WTC11 (cell line): ENCODE data around the gene TEK. TPM values are rescaled to one million over a fixed set of nuclear protein-coding genes. Genes with fewer than 3 reads are reported as not detected.
A peak's percentile ranks its signal among the peaks of the same experiment; 100 is the strongest.

Experiments
- ATAC-seq: fragments of 200-7000 bp; cut with Tn5 transposase; 2 replicates; pipeline ENCODE4 v1.10.0; 2021; ENCODE audit warnings: mild to moderate bottlenecking, moderate library complexity
- CTCF ChIA-PET: fragments of 300-600 bp; sonication (Branson Sonifier 250); formaldehyde crosslinking; loops from one replicate; lab custom pipeline; 2021; ENCODE audit warnings: antibody characterized with exemption; lab: Charles Lee
- POLR2A ChIA-PET: fragments of 350-600 bp; sonication (Branson Sonifier 250); formaldehyde crosslinking; loops from one replicate; lab custom pipeline; 2021; ENCODE audit warnings: antibody characterized with exemption; lab: Charles Lee
- DNase-seq: peaks from one replicate; pipeline ENCODE4 v3.0.0; 2021; ENCODE audit warnings: low spot score
- H3K27ac Mint-ChIP-seq: 2 replicates; pipeline ENCODE4 v1.8.0; 2021; ENCODE audit warnings: mixed read lengths
- H3K27me3 Mint-ChIP-seq: 2 replicates; pipeline ENCODE4 v1.8.0; 2021; ENCODE audit warnings: low read depth, mild to moderate bottlenecking, moderate library complexity, mixed read lengths
- H3K36me3 Mint-ChIP-seq: 2 replicates; pipeline ENCODE4 v1.8.0; 2021; ENCODE audit warnings: mixed read lengths
- H3K4me1 Mint-ChIP-seq: 2 replicates; pipeline ENCODE4 v1.8.0; 2022; ENCODE audit warnings: mixed read lengths
- H3K4me3 Mint-ChIP-seq: 2 replicates; pipeline ENCODE4 v1.8.0; 2021; ENCODE audit warnings: mild to moderate bottlenecking, moderate library complexity, mixed read lengths
- H3K9me3 Mint-ChIP-seq: 2 replicates; pipeline ENCODE4 v1.8.0; 2021; ENCODE audit warnings: mixed read lengths
- ATF3 ChIP-seq: sonication (generic); formaldehyde crosslinking; conservative IDR thresholded peaks from 2 replicates; pipeline ENCODE4 v1.8.1; 2022; ENCODE audit warnings: mild to moderate bottlenecking, missing genetic modification reagents
- CREM ChIP-seq: sonication (generic); formaldehyde crosslinking; IDR thresholded peaks from 2 replicates; pipeline ENCODE4 v1.8.1; 2022; ENCODE audit warnings: mild to moderate bottlenecking, missing genetic modification reagents, moderate library complexity
- ESRRA ChIP-seq: sonication (generic); formaldehyde crosslinking; IDR thresholded peaks from 2 replicates; pipeline ENCODE4 v1.8.1; 2022; ENCODE audit warnings: mild to moderate bottlenecking, missing genetic modification reagents, borderline replicate concordance
- ETV6 ChIP-seq: sonication (generic); formaldehyde crosslinking; IDR thresholded peaks from 2 replicates; pipeline ENCODE4 v1.8.1; 2022; ENCODE audit warnings: mild to moderate bottlenecking, missing genetic modification reagents
- FOXK1 ChIP-seq: sonication (generic); formaldehyde crosslinking; IDR thresholded peaks from 2 replicates; pipeline ENCODE4 v1.8.0; 2022; ENCODE audit warnings: mild to moderate bottlenecking, moderate library complexity, missing genetic modification reagents
- FOXP4 ChIP-seq: sonication (generic); formaldehyde crosslinking; IDR thresholded peaks from 2 replicates; pipeline ENCODE4 v1.8.0; 2022; ENCODE audit warnings: mild to moderate bottlenecking, missing genetic modification reagents
- GABPB1 ChIP-seq: sonication (generic); formaldehyde crosslinking; IDR thresholded peaks from 2 replicates; pipeline ENCODE4 v1.8.1; 2023; ENCODE audit warnings: mild to moderate bottlenecking, missing genetic modification reagents
- GRHL2 ChIP-seq: fragments of 250-450 bp; sonication (Bioruptor Pico); IDR thresholded peaks from 2 replicates; pipeline ENCODE4 v1.8.0; 2022; ENCODE audit warnings: mild to moderate bottlenecking, moderate library complexity; ENCODE audit not compliant: insufficient replicate concordance, severe bottlenecking
- HMGA2 ChIP-seq: fragments of 250-450 bp; sonication (Bioruptor Pico); IDR thresholded peaks from 2 replicates; pipeline ENCODE4 v1.4.0; 2021; ENCODE audit warnings: mild to moderate bottlenecking, moderate library complexity
- IRF2 ChIP-seq: sonication (generic); formaldehyde crosslinking; IDR thresholded peaks from 2 replicates; pipeline ENCODE4 v1.8.0; 2022; ENCODE audit warnings: low read depth, missing genetic modification reagents, borderline replicate concordance
- JAZF1 ChIP-seq: fragments of 250-450 bp; sonication (Bioruptor Pico); IDR thresholded peaks from 2 replicates; pipeline ENCODE4 v1.9.0; 2021; ENCODE audit warnings: moderate library complexity, mild to moderate bottlenecking, inconsistent platforms
- MLX ChIP-seq: sonication (generic); formaldehyde crosslinking; IDR thresholded peaks from 2 replicates; pipeline ENCODE4 v1.8.1; 2023; ENCODE audit warnings: mild to moderate bottlenecking, missing genetic modification reagents, moderate library complexity
- MXD4 ChIP-seq: fragments of 250-450 bp; sonication (Bioruptor Pico); IDR thresholded peaks from 2 replicates; pipeline ENCODE4 v1.8.0; 2021; ENCODE audit warnings: mild to moderate bottlenecking, moderate library complexity, borderline replicate concordance
- NFE2L1 ChIP-seq: sonication (generic); formaldehyde crosslinking; IDR thresholded peaks from 2 replicates; pipeline ENCODE4 v1.8.1; 2023; ENCODE audit warnings: missing genetic modification reagents
- NFYB ChIP-seq: sonication (generic); formaldehyde crosslinking; conservative IDR thresholded peaks from 2 replicates; pipeline ENCODE4 v1.8.0; 2022; ENCODE audit warnings: low read depth, missing genetic modification reagents
- SP1 ChIP-seq: sonication (generic); formaldehyde crosslinking; conservative IDR thresholded peaks from 2 replicates; pipeline ENCODE4 v1.8.1; 2022; ENCODE audit warnings: missing genetic modification reagents
- TEAD1 ChIP-seq: sonication (generic); formaldehyde crosslinking; IDR thresholded peaks from 2 replicates; pipeline ENCODE4 v1.8.0; 2022; ENCODE audit warnings: mild to moderate bottlenecking, missing genetic modification reagents
- ZNF317 ChIP-seq: sonication (generic); formaldehyde crosslinking; IDR thresholded peaks from 2 replicates; pipeline ENCODE4 v1.8.1; 2023; ENCODE audit warnings: low read depth, mild to moderate bottlenecking, moderate library complexity, missing genetic modification reagents, borderline replicate concordance
- ZNF671 ChIP-seq: fragments of 250-450 bp; sonication (Bioruptor Pico); IDR thresholded peaks from 2 replicates; pipeline ENCODE4 v1.8.0; 2021; ENCODE audit warnings: mild to moderate bottlenecking
- total RNA-seq: library from RNA; stranded (reverse); gene quantifications from 3 replicates; pipeline ENCODE4 v1.2.3, GENCODE V29; 2021
- TF ChIP-seq, protein P1 (sequence below): sonication (generic); formaldehyde crosslinking; IDR thresholded peaks from 2 replicates; pipeline ENCODE4 v1.8.1; 2023; ENCODE audit warnings: mild to moderate bottlenecking, missing genetic modification reagents, moderate library complexity

TEK gene
- total RNA-seq, 1 experiment from 2014 or later: 3.1 TPM

DNA sequence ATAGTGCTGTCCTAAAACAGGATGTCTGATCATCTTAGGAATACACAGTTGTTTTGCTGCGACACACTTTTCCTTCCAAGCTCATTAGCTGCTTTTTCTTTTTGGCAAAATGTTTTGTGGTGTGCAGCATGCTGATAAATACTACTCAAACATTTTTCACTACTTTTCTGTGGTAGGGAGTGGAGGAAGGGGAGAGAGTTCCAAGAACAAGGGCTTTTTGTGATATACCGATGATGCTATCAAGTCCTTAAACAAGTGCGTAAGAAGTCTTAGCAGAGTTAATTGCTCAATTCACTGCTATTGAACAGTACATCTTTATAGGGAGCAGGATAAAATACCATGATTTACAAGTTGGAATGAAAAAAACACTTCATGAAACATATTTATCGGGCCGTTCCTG lies 23.6 kb upstream of the TEK start:
- Mint-ChIP-seq H3K27ac (0 out of 2 replicates have a peak overlapping the region, but pooled peaks have one; percentile 3), H3K4me3 (no peak overlapping the region), H3K9me3 (no peaks in the 10 kb centered on the region), H3K4me1 (no peaks in the 10 kb centered on the region)
- POLR2A ChIA-PET: no interaction called here
- no peak for ATAC-seq
- DNase-seq: no peak
- CTCF ChIA-PET: no interaction called here
- TF ChIP-seq ATF3 (CRISPR knock-in tag): no peak
- TF ChIP-seq ETV6 (CRISPR knock-in tag): no peak
- no peak for TF ChIP-seq CREM (CRISPR knock-in tag)
- TF ChIP-seq NFE2L1 (CRISPR knock-in tag): no peak
- TF ChIP-seq, all 79 proteins: peak for 0
- Mint-ChIP-seq H3K27me3 (no peaks in the 10 kb centered on the region), H3K36me3 (no peaks in the 10 kb centered on the region)

DNA sequence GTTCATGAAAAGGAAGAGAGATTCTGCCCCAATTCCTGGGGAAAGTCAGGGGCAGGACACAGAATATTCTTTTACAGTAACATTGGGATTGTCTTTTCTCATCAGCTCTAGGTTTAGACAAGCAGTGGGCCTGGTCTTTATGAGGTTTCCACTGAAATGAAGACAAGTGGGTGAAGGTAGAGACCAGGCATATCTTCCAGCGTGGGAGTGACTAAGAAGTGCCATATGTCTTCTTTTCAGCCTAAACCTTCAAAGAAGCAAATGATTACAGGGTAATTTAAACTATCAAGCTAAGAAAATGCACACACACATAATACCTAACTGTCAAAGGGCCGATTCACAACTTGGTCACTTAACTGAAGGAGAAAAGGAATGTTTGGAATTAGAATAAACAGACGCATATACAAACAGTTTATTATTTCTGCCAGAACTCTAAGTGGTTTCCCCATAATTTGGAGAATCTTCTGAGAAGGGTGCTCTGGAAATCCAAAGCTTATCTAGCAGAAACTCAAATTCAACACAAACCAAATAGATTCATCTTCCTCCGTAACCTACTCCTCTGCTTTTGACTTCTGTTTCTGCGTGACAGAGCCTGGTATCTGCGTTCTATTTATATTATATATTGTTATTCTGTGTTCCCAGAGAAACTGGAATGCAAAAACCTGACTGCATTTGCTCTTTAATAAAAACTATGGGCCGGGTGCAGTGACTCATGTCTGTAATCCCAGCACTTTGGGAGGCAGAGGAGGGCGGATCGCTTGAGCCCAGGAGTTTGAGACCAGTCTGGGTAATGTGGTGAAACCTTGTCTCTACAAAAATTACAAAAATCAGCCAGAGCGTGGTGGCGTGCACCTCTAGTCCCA lies 22.0 kb upstream of the TEK start:
- TF ChIP-seq MLX (CRISPR knock-in tag) (no peak), GRHL2 (CRISPR knock-in tag) (no peak), NFYB (CRISPR knock-in tag) (no peak), JAZF1 (CRISPR knock-in tag) (no peak), ATF3 (CRISPR knock-in tag) (no peak), FOXK1 (CRISPR knock-in tag) (no peak), ETV6 (CRISPR knock-in tag) (no peak), FOXP4 (CRISPR knock-in tag) (no peak), MXD4 (no peak), ESRRA (no peak), HMGA2 (CRISPR knock-in tag) (no peak), GABPB1 (CRISPR knock-in tag) (no peak), ZNF317 (CRISPR knock-in tag) (no peak), IRF2 (CRISPR knock-in tag) (no peak), ZNF671 (CRISPR knock-in tag) (no peak), SP1 (no peak), TEAD1 (CRISPR knock-in tag) (no peak), NFE2L1 (CRISPR knock-in tag) (no peak)
- TF ChIP-seq, protein P1, sequence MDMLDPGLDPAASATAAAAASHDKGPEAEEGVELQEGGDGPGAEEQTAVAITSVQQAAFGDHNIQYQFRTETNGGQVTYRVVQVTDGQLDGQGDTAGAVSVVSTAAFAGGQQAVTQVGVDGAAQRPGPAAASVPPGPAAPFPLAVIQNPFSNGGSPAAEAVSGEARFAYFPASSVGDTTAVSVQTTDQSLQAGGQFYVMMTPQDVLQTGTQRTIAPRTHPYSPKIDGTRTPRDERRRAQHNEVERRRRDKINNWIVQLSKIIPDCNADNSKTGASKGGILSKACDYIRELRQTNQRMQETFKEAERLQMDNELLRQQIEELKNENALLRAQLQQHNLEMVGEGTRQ (CRISPR knock-in tag): no peak
- DNase-seq (no peak), ATAC-seq (no peak)
- ChIA-PET POLR2A (no interaction called here), CTCF (no interaction called here)
- no peaks in the 10 kb centered on the region for H3K4me1 Mint-ChIP-seq
- peaks cover 6% of the 10 kb centered on the region for H3K9me3 Mint-ChIP-seq
- H3K36me3 Mint-ChIP-seq: peaks cover 4% of the 10 kb centered on the region
- no peak overlapping the region for H3K4me3 Mint-ChIP-seq
- H3K27ac Mint-ChIP-seq: no peak overlapping the region; the same call in 1 of the 2 replicates
- H3K27me3 Mint-ChIP-seq: no peaks in the 10 kb centered on the region
